NCI-H146 treated with DMSO at 0.1 percent for 48 hours (cell line): ENCODE results near the gene SERPIND1.
"Not testable (repeated sequence)": the region's sequence is repeated elsewhere in the genome, so short reads cannot be mapped to it uniquely, and the experiment has no call there.

Source experiments
- DNase-seq: peaks from one replicate; lab custom pipeline; 2025; ENCODE audit not compliant: unreplicated experiment; lab: John Stamatoyannopoulos, UW

Gene SERPIND1

DNA sequence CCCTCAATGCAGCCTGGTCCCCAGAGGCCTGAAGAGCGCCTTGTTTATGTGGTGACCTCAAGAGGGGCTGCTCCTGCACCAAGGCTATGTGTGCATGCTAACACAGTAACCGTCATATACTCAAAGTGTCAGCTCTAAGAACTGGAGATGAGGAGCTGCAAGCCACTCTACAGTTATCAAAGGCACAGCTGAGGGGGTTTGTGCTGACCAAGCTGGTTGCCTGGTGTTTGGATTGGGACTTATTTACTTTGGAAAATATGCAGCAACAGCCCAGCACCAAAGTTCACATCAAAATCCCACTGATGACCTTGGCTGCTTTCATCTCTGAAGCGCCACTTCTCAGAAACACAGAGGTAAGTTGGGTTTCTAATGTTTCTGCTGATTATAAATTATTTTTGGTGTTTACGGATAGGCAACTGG is at the start of gene SERPIND1:
Gene SERPIND1 (plus strand): TSS at position 321 of the 420 bp plus-strand sequence. CDS start 5,200 bp downstream, outside the sequence.
- no peak for DNase-seq

DNA sequence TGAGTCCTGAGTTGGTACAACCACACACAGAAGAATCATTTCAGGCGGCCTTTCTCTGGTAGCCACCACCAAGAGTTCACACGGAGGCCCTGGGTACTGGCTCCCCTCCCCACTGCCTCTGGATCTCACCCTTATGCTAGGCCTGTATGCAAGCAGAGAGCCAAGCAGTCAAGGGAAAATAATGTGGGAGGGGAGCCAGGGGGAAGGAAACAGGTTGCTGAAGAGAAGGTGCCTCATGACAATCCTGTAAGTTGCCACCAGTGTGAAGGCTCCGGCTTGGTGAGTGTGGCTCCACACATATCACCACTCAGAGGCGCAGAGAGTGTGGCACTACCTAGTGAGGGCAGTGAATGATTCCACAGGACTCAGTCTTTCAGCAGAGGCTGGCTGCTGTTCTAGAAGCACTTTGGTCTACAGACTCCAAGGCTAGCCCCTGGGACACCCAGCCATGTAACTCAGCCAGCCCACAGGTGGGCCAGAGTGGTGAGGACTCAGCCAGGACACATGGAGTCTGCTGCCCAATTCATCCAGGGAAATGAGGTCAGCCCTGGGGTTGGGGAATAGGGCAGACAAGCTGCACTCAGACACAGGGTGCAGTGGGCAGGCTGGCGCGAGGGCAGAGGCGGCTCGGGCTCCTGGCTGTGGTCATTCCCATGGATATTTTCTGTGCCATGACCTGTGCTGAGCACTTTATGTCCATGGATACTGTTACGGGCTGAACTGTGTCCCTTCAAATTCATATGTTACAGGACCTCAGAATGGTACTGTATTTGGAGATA is 49.0 kb upstream of the SERPIND1 start:
- no peak for DNase-seq

DNA sequence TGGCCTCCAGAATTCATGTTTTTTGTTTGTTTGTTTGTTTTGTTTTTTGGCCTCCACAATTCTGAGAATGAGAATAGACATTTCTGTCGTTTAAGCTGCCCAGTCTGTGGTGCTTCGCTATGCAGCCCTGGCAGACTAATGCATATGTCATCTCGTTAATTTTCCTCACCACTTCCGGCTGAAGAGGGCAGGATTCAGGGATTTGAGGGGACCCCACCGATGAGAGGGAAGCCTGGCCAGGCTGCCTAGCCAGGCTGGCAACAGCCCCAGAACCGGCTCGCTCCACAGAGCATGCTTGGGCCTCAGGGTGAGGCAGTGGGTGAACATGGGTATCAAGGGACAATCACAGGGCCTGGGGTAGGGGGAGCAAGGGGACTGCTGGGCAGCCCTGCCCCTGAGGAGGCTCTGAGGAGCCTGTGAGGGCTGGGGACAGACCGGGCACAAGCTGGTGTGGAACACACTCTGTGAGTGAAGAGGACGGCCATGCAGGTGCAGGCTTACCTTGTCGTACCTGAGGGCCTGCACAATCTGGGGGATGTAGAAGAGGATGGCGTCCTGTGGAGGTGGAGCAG is 47.8 kb upstream of the SERPIND1 start:
- DNase-seq: no peak

DNA sequence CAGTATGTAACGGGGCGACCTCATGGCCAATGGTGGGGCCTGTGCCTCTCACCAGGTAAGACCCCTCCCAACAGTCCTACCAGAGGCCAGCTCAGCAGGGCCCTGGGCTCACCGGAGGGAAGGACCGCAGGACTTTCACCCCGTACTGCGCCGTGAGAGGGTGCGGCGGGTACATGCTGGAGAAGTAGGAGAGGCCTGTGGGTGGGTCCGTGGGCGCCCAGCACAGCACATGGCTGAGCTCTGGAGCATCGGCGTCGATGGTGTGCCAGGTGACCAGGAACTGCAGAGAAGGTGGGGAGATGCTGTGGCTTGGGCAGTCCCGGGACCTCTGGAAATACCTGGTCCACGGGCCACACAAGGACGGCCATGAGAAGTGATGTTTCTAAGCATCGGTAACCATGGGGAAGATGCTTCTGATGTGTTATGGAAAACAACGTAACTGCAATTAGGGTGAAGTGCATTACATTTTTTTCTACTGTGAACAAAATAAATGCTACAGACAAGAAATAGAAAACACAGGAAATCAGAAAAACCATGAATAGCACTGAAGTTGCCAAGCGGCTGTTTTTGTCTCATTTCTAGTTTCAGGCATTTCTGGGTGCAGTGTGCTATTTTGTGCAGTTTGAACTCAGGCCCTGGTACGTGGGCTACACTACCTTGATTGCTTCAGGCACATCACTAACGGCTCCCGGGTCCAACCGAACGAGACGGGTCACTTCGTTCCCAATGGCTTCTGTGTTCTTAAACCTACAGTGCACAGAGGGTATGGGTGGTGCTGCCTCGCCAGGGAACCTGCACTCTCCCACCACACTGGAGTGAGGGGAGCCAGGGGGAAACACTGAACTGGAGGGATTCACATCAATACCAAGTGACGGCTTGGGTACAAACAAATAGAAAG is 46.5 kb upstream of the SERPIND1 start:
- DNase-seq: no peak

DNA sequence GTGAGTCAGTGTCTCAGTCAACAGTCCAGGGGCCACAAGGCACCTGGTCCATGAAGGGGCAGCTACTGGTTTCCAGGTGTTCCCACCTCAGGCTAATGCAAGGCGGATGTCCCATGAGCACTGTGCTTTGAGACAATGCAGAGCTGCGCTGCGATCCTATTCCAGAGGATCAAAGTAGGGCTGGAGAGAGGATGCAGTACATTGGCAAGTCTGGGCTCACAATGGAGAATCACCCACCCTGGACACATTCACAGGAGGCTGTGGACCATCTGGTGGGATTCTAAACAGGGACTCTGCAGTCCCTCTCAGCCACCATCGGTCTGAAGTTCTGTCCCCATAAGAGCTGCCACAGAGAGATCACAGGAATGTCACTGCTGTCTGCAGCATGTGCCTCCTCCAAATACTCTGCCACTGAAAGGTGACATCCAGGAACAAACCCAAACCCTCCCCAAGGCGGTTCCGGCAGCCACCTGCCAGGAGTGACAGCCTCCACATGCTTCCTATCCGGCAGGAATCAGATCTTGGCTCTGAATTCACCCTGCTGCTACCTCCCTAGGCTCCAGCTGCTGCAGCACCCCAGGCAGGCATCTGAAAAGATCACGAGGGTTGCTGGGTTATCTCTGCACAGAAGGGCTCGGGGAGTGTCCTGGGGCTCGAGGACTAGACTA is 45.3 kb upstream of the SERPIND1 start:
- DNase-seq: no peak

DNA sequence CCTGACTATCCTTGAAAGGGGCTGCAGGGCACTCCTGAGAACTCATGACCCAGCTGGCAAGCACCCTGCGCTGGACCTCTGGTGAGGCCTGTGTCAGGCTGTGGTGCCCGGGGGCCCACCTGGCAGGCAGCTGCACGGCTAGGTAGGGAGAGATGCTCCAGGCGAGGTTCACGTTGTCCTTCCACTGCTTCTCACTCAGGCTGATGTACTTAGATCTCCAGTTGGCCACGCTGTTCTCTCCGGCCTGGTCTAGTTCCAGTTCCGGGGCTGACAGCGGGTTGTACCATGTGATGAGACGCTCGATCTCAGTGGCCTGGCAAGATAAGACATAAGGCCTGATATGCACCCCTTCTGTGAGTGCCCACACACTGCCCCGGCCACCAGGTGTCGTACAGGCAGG is 44.7 kb upstream of the SERPIND1 start:
- no peak for DNase-seq

GRCh38 chr22:20732431-20732830 is 41.5 kb upstream of the SERPIND1 start:
- not testable (repeated sequence) for DNase-seq

DNA sequence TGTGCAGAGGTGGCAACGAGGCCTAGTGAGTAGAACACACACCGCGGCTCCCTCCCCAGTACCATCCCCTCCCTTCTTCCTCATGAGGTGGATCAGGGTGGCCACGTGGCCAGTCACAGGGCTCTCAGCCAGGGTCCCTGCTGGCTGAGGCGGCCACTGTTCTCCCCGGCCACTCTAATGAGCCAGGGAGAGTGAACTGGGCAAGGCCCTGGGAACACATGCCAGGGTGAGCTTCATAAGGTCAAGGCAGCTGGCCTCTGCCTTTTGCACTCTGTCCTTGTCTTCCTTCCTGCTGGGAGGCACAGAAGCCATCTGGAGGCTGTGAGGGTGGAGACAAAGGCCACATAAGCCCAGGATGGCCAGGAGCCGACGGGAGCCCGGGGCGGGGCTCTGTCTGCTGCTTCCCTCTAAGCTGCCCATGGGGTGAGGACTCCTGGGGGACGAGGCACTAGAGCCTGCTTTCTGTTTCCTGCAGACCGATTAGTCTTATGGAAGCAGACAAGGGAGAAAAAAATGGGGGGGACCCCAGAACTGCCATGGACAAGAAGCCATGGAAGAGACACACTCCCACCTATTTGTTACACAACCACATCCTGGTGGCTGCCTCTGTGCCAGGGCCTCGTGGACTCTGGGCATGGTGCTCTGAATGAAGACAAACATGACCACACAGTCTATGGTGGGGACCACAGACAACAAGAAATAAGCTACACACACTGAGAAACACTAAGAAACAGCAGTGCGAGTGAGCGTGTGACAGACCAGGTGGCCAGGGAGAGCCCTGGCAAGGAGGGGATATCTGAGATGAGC is 38.4 kb upstream of the SERPIND1 start:
- DNase-seq: not testable (repeated sequence)

DNA sequence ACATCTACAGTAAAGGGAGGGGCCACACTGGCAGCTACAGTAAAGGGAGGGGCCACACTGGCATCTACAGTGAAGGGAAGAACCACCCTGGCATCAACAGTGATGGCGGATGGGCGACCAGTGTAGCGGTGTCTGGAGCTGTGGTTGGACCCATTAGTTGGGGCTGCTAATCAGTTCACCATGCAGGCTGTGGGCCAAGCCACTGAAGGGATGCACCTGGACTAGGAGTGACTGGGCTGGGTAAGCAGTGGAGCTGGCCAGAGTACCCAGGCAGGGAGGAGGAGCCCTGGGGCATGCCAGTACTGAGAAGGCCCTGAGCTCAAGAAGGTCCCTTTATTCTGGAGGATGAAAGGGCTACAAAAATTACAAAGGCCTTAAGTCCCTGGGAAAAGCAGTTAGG is 37.0 kb upstream of the SERPIND1 start:
- DNase-seq: not testable (repeated sequence)

GRCh38 chr22:20738394-20739089 is 35.4 kb upstream of the SERPIND1 start:
- DNase-seq: no peak

DNA sequence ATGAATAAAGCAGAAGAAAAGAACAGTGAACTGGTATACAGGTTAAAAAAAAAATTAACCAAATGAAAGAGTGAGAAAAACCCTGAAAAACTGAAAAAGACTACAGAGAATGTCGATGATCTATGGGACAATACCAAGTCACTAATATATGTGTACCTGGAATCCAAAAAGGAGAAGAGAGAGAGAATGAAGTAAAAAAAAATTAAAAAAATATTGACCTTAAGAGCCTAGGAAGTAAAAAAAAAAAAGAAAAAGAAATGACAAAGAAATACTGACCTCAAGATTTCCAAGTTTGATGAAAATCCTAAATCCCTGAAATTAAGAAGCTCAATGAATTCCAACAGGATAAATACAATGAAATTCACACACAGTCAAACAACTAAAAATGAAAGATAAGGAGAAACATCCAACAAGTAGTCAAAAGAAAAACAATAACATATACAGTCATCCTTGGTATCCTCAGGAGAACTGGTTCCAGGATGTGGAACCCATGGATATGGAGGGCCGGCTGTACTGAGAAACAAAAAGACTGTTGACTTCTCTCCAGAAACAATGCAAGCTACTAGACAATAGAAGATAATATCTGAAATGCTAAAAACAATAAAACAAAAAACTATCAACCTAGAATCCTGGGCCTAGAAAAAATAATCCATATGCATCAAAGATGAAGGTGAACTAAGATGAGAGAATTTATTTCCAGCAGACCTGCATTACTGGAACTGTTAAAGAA is 33.5 kb upstream of the SERPIND1 start:
- DNase-seq: no peak

DNA sequence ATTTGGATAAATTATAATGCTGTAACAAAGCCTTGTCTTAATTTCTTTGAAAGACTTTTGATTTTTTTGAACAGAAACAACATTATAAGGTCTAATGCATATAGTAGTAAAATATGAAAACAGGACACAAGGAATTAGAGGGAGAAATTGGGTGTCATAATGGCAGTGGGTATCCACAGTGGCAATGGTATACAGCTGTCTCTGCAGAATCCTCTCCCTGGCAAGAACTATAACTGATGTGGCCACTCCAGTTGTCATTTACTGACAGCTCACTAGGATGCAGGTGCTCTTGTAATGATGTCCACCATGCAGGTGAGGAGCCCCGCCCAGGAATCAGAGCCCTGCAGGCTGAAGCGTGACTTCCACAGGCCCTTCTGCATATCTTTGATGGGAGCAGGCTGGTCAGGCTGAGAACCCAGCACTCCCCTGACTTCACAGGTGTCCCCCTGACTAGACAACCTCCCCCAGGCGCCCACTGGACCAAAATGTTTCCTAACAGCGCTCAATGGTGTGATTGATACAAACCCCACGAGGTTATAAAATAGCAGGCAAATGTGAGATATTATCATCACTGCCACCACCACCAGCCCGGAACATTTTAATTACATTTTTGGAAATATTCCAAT is 32.8 kb upstream of the SERPIND1 start:
- no peak for DNase-seq

DNA sequence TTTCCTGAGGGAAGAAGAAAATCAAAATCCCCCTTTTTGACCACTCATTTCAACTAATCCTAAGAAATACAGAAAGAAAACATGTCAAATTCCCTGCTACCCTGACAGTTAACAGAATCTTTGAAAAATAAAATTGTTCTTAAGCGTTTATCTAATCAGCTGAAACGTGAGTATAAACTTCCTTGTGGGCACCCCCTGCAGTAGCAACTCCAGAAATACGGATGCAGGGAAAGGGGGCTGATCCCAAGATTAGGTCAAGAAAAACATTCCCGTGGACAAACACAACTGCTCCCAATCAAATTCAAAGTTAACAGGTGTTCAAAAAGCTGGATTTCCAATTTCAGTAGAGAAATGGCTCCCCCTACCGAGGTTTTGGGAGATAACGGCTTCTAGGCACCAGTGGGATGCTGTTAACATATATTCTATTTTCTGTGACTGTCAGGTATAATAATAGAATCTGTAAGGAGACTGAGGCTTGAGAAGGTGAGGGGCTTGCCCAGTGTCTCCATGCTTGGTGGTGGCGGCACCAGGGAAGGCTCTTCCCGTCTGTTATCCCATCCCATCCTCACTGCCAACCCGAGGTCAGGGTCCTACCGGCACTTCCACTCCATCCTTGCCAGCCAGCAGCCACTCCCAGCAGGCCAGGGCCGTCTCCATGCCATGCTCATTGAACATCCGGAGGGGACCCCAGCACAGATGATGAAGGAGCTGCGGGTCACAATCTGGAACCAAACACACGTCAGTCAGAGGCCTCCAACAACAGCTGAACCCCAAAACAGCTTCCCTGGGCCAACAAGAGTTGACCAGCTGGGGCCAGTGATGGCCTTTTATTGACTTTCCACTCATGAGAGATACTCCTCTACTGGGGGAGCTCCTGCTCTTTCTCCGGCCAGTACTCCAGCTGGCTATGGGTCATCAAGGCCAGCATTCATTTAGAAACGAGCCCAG is 32.0 kb upstream of the SERPIND1 start:
- DNase-seq: no peak

DNA sequence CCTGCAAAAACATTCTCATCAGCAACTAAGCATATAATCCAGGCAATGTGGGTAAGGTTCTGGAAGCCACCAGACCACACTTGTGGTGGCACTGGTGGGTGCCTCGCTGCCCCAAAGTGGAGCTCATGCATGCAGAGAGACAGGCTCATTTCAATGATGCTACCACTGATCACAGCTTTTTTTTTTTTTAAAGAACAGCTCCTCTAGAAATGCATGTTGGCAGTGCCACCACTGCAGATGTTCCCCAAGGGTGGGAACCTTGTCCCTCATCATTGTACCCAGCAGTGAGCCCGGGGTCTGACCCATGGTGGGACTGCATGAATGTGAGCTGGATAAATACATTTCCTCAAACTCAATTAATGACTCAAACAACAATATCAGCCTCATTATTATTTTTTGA is 31.1 kb upstream of the SERPIND1 start:
- DNase-seq: no peak

- no peak for DNase-seq
Measured at GRCh38 chr22:20744456-20744855, 29.5 kb upstream of the SERPIND1 start.

GRCh38 chr22:20745119-20745518 is 28.8 kb upstream of the SERPIND1 start:
- no peak for DNase-seq

DNA sequence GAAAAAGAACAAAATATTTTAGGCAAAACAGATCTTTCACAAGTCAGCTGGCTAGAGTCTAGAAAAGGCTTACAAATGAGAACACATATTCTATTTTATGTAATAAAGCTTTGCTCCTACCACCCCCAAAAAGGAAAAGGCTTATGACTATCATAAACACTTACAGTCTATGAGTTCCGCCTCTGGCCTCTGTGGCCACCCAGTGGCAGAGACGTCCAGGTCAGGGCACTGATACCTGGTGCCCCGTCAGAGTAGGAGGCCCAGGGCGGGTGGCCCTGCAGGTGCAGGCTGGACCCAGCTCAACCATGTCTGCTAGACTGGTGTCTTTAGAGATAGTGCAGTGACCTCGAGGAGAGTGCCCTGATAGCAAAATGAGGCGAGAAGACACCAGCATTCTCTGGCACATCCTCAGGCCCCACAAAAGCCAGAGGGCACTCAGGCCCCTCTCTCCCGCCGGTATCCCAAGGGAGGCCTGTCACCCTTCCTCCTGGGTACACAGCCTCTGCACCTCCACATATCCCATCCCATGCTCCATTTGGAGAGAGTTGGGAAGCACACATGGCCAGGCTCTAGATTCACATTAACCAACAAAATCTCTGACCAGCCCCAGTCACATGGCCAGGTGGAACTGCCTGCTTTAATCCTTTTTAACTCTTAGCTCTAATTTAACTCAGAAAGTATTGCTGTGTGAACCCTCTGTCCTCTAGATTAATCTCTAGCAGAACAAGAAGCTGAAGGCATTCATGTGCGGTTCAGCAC is 27.3 kb upstream of the SERPIND1 start:
- no peak for DNase-seq
